ENCODE measurements around the gene CSH1.

DNA sequence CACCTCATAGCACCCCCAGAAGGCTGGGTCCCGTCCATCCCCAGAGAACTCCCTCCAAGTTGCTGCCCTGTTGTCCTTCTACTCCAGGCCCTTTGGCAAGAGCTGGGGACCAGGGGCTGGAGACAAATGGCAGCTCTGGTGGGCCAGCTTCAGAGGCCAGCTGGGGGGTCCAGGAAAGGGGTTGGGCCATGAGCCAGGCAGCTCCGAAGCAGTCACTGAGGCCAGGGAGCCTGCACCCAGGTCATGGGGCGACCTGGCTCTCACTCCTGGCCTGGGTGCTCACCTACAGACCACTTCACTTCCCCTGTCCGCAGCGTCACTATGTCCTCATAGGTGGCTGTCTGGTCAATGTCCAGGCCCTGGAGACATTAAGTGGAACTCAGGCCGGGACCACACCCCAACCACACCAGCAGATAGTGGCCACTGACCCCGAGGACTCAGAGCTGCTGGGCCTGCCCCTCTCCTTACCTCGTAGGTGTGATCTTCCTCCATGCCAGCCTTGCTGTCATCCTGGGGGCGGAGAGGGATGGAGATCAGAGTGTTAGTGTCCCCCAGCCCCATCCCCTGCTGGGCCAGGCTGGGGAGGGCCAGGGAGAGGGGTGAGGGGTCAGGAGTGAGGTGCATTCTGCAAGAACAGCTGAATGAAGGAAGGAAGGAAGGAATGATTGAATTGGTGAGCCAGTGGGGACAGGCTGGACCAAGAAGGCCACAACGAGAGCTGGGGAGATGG, 32.8 kb upstream of the CSH1 start:
- TF ChIP-seq, protein P1, sequence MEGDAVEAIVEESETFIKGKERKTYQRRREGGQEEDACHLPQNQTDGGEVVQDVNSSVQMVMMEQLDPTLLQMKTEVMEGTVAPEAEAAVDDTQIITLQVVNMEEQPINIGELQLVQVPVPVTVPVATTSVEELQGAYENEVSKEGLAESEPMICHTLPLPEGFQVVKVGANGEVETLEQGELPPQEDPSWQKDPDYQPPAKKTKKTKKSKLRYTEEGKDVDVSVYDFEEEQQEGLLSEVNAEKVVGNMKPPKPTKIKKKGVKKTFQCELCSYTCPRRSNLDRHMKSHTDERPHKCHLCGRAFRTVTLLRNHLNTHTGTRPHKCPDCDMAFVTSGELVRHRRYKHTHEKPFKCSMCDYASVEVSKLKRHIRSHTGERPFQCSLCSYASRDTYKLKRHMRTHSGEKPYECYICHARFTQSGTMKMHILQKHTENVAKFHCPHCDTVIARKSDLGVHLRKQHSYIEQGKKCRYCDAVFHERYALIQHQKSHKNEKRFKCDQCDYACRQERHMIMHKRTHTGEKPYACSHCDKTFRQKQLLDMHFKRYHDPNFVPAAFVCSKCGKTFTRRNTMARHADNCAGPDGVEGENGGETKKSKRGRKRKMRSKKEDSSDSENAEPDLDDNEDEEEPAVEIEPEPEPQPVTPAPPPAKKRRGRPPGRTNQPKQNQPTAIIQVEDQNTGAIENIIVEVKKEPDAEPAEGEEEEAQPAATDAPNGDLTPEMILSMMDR (IDR thresholded peaks at IDR 0.05) = no peak
- TF ChIP-seq POLR2A (IDR thresholded peaks at IDR 0.05; ENCODE audit: low read length) (no peak), EHMT2 (IDR thresholded peaks at IDR 0.05; ENCODE audit: low read depth) (no peak), HDAC2 (IDR thresholded peaks at IDR 0.05) (no peak), RNF2 (IDR thresholded peaks at IDR 0.05; ENCODE audit: borderline replicate concordance, low read depth) (no peak), BHLHE40 (IDR thresholded peaks at IDR 0.05; ENCODE audit: low read depth, low read length) (no peak)

Measured in A549 (cell line).